NCI-H345 treated with DMSO at 0.1 percent for 48 hours (cell line): ENCODE results near the gene DIPK1B.

Source experiments
- DNase-seq: peaks from one replicate; lab custom pipeline; 2025; ENCODE audit not compliant: unreplicated experiment; lab: John Stamatoyannopoulos, UW

Gene DIPK1B

DNA sequence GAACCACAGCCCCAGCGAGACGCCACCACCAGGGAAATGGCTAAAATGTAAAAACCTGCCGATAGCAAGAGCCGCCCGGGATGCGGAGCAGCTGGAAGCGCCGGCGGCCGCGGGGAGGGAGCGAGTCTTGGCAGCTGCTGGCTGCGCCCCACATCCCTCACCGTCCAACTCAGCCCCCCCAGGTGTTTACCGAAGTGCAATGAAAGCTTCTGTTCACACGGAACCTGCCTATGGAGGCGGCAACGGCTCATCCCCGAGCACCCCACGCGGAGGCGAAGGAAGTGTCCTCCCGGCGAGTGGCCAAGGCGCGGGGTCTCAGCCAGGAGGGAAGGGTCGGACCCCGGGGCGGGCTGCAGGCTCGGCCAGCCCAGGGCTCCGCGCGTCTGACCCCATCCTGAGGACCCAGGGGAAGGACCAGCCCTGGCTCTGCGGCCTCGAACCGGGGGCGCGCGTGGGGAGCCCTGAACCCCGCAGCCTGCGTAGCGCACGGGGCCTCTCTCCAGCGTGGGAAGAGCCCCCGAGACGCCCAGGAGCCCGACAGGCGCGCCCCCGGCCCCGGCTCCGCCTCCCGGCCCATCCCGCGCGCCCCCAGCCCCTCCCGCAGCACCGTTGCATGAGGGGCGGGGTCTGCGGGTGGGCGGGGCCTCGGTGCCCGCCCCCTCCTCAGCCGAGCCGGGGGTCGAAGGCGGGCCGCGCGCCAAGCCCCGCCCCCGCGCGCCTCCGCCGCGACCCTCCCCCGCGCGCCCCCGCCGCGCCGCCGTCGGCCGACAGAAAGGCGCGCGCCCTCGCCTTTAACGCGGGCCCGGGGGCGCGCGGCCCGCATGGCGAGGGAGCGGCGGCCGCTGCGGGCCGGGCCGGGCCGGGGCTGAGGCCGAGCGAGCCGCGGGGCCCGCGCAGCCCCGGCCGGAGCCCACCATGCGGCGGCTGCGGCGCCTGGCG, at the start of gene DIPK1B:
Gene DIPK1B (plus strand): TSS at position 822 of the 939 bp plus-strand sequence. CDS start 94 bp downstream, at position 916.
- DNase-seq, result peak; percentile 39

DNA sequence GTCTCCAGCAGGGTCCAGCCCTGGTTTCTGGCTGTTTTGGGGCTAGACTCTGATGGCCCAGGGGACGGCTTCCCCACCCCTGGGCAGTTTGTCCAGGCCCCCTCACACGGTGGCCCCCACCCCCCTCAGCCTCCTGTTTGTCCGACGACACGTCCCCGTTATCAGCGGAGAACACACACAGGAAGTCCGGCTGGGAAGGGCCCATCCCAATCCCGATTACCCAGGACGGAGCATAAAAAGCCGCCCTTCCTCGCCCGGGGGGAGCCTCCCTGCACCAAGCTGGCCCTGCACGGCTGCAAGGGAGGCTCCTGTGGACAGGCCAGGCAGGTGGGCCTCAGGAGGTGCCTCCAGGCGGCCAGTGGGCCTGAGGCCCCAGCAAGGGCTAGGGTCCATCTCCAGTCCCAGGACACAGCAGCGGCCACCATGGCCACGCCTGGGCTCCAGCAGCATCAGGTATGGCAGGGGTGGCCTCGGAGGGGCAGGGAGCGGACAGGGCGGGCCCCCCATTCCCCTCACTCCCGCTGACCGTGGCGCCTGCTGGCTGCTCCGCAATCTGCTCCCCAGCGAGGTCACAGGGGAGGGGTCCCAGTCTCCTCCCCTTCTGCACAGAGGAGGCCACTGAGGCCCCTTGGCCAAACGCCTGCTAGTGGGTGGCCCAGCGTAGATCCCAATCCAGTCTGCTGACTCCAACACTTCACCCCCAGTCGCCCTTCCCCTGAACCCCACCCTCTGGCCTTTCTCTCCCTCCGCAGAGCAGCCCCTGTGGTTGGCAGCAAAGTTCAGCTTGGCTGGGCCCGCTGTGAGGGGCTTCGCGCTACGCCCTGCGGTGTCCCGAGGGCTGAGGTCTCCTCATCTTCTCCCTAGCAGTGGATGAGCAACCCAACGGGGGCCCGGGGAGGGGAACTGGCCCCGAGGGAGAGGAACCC, 49.5 kb upstream of the DIPK1B start, which contains the start of gene EGFL7:
Gene EGFL7 (plus strand): TSS at position 261 of the 926 bp plus-strand sequence. CDS start 5,367 bp downstream, outside the sequence.
- DNase-seq, result no peak

DNA sequence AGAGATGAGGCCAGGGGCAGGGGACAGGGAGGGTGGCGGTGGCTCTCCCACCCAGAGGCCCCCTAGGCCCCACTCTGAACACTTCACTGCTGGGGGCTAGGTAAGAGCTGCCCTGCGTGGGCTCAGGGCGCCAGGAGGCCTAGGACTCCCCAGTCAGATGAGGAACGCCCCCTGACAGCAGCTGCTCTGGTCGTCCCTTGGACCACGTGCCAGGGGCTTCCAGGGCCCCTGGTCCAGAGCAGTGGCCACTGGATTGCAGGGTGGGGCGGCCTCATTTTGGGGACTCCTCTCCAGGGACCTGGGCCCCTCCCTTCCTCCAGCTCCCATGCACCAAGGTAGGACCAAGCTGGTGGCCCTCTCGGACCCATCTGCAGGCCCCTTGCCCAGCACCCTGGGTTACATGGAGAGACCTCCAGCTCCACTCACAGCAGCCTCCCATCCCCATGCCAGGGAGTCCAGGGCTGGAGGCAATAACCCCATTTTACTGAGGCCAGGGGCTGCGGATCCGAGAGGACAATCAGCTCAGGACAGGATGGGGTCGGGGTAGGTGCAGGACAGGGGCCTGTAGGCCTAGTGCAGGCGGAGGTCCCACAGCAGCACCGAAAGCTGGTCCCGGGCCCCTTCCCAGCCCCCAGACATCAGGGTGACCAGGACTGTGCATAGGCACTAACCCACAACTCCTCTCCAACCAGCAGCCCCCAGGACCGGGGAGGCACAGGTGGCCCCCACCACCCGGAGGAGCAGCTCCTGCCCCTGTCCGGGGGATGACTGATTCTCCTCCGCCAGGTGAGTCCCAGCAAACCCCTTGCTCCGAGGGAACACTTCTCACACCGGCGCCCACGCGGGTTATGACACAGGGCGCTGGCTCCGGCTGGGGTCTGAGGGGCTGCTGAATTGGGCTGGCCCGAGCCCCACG, 48.1 kb upstream of the DIPK1B start:
- no peak for DNase-seq

DNA sequence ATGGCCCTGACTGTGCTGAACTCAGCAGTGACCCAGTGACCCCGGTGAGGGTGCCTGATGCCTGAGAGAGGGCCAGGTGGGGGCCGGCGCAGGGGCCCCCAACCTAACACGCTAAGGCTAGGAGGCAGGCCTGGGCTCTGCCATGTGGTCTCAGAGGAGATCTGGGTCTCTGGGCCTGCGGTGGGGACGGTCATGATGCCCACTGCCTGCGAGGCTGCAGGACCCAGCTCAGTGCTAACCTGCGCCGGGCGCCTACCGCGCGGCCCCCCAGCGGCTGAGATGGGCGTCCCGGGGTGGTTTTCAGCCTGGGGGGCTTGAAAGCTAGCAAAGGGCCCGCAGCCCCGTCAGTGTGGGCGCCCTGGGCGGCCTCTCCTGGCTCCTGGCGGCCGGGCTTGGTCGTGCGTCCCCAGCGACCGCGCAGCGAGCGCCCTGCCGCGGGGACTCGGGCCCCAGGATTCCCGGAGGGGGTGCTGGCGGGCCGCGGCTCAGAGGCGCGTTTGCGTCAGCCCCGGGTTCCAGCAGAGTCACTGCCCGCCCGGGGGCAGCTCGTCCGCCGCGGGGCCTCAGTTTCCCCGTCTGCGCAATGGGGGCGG, 47.2 kb upstream of the DIPK1B start:
- DNase-seq, result no peak

DNA sequence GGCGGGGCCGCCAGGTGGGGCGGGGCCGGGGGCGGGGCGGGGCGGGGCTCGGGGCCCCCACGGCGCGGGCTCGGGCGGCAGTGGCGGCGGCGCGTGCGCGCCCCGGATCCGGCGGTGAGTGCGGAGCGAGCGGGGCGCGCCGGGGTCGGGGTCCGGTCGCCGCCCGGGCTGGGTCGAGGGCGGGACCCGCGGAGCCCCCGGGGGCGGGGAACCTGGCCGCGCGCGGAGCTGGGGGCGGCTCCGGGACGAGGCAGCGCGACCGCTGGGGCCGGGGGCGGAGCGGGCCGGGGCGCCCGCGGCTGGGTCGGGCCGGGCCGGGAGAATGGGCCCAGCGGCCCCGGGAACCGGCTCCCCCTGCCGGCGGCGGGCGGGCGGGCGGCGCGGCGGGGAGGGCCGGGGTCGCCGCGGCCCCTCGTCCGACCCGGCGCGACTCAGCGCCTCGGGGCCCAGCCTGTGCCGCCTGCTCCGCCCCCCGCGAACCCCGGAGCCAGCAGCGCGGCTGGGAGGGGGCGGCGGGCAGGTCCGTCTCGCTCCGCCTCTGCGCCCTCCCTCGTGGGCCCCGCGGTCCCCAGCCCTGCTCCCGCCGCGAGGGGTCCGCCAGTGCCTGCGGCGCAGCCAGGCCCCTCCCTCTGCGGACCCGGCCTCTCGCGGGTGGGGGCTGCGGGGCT, 46.5 kb upstream of the DIPK1B start:
- no peak for DNase-seq

DNA sequence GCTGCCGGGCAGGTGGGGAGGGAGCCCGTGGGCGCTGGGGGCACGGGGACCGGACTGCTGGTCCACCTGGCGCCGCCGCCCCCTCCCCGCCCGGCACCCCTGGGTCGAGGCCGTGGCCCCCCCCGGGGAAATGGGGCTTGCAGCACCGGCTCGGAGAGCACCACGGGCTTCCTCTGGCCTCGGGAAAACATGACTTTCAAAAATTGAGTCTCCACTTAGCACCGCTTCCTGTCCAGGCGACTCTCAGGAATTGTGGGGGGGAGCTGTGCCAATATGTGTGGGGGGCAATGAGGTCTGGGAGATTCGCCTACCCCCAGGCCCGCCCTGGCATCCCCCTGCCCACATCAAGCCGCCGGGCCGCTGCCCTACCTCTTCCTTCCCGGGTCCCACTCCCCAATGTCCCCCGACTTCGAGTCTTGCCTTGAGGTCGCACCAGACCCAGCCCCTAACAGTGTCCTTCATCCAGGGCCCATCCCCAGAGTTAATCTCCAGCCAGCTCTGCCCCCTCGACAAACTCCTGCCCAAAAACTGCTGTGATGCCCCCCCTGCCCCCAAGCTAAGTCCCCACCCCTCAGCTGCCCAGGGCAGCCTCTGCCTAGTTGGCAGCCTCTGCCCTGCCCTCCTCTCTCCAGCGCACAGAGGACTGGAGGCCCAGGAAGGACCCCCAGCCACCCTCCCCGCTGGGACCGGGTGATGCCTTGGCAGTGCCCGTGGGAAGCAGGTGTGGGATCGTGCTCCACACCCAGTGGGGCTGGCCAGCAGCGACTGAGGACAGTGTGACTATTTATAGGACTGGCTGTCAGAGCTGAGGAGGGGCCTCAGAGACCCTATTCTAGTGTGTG, 45.8 kb upstream of the DIPK1B start:
- DNase-seq, result no peak

DNA sequence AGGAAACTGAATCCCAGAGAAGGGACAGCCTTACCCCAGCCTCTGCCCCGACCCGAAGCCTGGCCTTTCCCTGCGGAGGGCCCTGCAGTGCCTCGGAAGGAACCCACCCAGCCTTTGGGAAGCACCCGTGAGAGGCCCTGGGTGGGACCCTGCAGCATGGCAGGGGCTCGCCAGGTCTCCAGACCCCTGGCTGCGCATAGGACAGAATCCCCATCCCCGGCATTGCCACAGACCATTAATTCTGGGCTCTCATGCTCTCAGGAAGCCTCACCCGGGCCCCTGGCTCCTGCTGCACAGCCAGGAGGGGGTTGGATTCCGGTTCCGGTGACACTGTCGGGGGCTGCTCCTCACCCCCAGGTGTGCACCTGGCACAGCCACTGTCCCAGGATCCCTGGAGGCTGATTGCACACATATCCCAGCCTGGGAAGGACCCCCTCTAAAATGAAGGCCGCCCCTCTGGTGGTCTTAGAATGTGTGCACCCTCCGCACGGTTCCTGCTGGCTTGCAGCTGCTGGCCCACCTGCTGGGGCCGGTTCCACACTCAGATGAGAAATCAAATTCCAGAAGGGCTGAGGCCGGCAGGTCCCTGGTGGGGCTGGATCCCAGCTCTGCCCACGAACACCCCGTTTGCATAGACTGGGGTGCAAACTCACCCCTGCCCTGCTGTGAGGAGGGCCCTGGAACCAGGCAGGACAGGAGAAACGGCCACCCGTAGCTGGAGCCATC, 45.0 kb upstream of the DIPK1B start:
- peak; percentile 27 for DNase-seq

DNA sequence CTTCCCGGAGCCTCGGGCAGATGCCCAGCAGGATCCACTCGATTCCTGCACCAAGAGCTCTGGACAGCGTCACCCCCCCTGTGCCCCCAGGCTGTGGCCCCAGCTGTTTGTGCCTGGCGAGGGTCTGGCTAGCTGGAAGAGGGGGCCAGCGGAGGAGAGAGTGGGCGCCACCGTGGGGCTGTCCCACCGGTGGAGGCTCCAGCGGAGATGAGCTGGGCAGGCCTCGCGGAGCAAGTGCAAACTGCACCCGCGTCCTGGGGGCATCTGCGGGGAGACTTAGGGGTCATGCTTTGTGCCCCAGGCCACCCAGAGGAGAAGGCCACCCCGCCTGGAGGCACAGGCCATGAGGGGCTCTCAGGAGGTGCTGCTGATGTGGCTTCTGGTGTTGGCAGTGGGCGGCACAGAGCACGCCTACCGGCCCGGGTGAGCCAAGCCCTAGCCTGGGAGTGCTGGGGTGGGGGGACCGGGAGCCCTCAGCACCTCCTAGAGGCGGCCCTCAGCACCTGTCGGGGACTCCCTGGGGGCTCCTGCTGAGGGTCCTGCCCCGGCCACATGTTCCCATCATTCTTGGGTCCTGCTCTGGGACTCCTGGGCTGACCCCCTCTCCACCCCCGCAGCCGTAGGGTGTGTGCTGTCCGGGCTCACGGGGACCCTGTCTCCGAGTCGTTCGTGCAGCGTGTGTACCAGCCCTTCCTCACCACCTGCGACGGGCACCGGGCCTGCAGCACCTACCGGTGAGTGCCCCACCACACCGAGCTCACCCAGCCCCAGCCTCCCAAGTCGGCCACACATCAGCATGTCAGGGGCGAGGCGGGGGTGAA, 44.2 kb upstream of the DIPK1B start:
- no peak for DNase-seq

DNA sequence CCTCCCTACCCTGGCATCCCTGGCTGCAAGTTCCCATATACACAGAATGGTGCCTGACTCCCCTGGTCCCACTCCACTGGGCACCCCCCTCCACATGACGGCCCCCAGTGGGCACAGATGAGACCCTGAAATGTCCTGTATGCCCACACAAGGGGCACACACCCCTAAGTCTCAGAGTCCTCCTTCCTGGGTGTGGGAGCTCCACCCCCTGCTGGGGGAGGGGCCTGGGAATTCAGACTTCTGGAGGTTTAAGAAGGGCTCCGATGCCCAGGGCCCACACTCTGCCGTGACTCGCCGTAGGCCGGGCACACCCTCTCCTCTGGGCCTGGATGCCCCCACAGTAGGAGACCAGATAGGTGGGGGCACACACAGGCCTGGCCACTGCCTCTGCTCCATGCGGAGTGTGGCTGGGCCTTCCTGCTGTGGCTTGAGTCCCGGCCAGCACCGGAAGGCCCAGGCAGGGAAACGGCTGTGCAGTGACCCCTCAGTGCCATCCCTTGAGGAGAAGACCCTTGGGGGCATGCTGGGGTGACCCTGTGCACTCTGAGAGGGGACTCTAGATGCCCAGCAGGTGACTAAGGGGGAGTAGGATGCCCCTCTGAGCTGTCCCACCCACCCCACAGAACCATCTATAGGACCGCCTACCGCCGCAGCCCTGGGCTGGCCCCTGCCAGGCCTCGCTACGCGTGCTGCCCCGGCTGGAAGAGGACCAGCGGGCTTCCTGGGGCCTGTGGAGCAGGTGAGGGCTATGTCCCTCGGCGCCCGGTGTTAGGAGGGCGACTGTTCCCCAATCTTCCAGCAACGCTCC, 43.2 kb upstream of the DIPK1B start:
- no peak for DNase-seq

DNA sequence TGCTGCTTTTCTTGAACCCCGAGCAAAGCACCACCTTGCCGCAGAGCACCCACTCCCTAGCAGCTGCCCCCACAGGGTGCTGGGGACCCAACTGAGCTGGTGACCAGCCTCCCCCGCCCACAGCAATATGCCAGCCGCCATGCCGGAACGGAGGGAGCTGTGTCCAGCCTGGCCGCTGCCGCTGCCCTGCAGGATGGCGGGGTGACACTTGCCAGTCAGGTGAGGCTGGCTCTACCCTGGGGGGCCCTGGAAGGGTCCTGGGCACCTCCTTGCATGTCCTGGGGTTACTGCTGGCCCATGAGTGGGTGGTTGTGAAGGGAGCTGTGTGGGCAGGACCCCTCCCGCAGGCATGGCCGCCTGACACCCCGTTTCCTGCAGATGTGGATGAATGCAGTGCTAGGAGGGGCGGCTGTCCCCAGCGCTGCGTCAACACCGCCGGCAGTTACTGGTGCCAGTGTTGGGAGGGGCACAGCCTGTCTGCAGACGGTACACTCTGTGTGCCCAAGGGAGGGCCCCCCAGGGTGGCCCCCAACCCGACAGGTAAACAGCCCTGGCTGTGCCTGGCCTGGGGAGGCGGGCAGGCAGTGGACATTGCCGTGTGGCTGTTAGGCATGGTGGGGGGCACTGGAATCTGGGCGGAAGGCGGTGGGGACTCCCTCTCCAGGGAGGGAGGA, 42.4 kb upstream of the DIPK1B start:
- DNase-seq, result no peak

DNA sequence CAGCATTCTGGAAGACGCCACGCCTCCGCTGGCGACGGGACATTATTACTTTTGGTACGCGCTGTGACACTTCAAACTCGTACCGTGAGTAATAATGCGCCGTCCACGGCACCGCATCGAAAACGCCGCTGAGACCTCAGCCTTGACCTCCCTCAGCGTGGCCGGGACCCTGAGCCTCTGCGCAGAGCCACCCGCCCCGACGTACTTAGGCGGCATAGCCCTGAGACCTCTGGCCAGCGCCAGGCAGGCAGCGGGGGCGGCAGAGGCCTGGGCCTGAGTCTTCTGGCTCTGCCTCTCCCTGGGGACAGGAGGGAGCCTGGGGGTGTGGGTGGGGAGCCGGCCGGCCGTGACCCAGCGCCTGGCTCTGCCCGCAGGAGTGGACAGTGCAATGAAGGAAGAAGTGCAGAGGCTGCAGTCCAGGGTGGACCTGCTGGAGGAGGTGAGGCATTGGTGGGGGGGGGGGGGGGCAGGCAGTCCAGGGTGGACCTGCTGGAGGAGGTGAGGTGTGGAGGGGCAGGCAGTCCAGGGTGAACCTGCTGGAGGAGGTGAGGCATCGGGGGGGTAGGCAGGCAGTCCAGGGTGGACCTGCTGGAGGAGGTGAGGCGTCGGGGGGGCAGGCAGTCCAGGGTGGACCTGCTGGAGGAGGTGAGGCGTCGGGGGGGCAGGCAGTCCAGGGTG, 41.7 kb upstream of the DIPK1B start:
- DNase-seq, result no peak

DNA sequence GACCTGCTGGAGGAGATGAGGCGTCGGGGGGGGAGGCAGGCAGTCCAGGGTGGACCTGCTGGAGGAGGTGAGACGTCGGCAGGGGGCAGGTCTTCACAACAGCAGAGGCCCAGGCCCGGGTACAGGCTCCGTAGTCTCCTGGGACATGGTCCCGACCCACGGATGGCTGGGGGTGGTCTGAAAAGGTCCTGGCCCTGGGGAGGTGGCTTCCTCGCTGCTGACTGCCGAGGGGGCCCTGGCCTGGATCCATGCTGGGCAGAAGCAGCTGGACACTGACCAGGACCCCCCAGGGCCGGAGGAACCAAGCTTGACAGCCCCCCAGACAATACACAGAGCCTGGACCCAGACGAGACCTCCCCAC, 41.1 kb upstream of the DIPK1B start:
- DNase-seq, result no peak

DNA sequence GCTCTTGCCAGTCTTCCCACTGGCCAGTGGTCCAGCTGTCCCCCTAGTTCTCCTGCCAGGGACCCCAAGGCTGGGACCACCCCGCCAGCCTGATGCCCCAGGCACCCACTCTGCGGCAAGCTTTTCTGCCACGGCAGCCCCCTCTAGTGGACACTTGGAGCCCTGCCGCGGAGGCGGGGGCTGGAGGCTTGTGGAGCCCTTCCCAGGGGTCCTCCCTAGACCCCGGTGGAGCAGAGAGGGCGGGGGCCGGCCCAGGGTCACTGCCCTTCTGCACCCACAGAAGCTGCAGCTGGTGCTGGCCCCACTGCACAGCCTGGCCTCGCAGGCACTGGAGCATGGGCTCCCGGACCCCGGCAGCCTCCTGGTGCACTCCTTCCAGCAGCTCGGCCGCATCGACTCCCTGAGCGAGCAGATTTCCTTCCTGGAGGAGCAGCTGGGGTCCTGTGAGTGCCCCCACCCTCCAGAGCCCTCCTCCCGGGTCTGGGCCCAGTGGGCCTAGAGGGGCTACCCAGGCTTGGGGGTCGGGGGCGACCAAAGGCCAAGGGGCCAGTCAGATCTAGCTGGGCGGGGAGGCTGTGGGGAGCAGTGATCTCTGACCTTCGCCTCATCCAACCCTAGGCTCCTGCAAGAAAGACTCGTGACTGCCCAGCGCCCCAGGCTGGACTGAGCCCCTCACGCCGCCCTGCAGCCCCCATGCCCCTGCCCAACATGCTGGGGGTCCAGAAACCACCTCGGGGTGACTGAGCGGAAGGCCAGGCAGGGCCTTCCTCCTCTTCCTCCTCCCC, 40.5 kb upstream of the DIPK1B start:
- no peak for DNase-seq

DNA sequence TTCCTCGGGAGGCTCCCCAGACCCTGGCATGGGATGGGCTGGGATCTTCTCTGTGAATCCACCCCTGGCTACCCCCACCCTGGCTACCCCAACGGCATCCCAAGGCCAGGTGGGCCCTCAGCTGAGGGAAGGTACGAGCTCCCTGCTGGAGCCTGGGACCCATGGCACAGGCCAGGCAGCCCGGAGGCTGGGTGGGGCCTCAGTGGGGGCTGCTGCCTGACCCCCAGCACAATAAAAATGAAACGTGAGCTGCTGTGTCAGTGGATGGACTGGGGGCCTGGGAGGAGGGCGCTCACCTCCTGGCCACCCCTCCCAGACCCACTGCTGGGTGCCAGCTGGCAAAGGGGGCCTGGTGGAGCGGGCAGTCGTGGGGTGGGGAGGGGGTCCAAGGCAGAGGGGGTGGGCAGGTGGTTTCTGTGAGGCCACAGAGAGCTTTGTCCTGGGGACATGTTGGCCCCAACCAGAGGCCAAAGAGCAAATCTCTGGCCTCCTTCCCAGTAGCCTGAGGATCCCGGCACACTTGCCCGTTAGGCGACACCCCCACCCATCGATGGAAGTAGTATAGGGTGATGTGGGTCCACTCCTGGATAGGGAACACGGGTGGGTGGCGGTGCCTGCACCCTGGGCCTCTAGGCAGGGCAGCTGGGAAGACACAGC, 39.8 kb upstream of the DIPK1B start:
- no peak for DNase-seq
